A549 (cell line): ENCODE data around the gene SHANK1.

Experiments used
- EP300 ChIP-seq, 2 experiments: fragments of >200 bp; sonication (Bioruptor Twin); formaldehyde crosslinking; IDR thresholded peaks; 2 replicates in 1 of 2; 3 replicates in 1 of 2; pipeline ENCODE4 v1.6.1; 2016 to 2017
- KDM5A ChIP-seq: fragments of 200-600 bp; sonication (generic); IDR thresholded peaks from 2 replicates; pipeline ENCODE4 v1.6.1; 2016; ENCODE audit warnings: antibody characterized with exemption, mild to moderate bottlenecking
- RCOR1 ChIP-seq: fragments of 150-350 bp; IDR thresholded peaks from 2 replicates; pipeline ENCODE4 v1.6.1; 2014; ENCODE audit warnings: antibody characterized with exemption, low read length, low read depth
- ZC3H11A ChIP-seq: fragments of 450-650 bp; IDR thresholded peaks from 2 replicates; pipeline ENCODE4 v1.6.1; 2014; ENCODE audit warnings: antibody characterized with exemption, mild to moderate bottlenecking
- ZFP36 ChIP-seq: fragments of 450-650 bp; IDR thresholded peaks from 2 replicates; pipeline ENCODE4 v1.6.1; 2014; ENCODE audit warnings: borderline replicate concordance; ENCODE audit not compliant: partially characterized antibody
- ZNF302 ChIP-seq: fragments of 250-450 bp; sonication (Bioruptor Pico); IDR thresholded peaks from 2 replicates; pipeline ENCODE4 v1.9.0; 2021; ENCODE audit warnings: inconsistent platforms, mild to moderate bottlenecking, moderate library complexity
- TF ChIP-seq, protein P1 (sequence below): fragments of >200 bp; sonication (Bioruptor Twin); formaldehyde crosslinking; IDR thresholded peaks from 3 replicates; pipeline ENCODE4 v1.5.1; 2016
- TF ChIP-seq, protein P2 (sequence below): fragments of >200 bp; sonication (Bioruptor Twin); formaldehyde crosslinking; IDR thresholded peaks from 2 replicates; pipeline ENCODE4 v1.6.1; 2016
- TF ChIP-seq, protein P3 (sequence below): fragments of 200-600 bp; sonication (generic); IDR thresholded peaks from 2 replicates; pipeline ENCODE4 v1.6.1; 2016; ENCODE audit warnings: antibody characterized with exemption, mild to moderate bottlenecking, moderate library complexity

DNA sequence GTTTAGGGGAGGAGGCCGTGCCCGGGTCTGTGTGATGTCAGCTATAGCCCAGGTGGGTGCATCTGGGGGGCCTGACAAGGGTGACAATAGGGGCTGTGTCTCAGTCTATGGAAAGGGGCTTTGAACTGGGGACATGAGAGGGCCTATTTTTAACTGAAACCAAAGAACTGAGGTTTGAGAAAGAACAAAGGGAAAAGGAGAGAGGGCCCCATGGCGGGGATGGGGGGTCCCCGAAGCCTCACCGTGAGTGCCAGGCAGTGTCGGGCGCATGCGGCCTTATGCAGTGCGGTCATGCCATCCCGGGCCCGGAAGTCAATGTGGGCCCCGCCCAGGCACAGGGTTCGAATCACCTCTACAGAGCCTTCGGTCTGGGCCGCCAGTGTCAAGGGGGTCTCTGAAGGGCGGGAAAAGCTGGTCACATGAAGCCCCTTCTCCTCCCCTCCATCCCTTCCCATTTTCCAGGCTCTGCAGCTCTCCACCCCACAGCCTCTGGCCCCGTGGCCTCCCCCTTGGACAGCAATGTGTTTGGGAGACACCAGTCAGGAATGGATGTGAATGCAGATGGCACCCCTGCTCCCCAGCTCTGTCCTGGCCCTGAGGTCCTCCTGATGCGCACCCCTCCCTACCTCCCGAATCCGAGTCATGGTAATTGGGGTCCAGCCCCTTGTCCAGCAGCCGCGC is 5.9 kb downstream of the SHANK1 start:
- TF ChIP-seq, protein P1, sequence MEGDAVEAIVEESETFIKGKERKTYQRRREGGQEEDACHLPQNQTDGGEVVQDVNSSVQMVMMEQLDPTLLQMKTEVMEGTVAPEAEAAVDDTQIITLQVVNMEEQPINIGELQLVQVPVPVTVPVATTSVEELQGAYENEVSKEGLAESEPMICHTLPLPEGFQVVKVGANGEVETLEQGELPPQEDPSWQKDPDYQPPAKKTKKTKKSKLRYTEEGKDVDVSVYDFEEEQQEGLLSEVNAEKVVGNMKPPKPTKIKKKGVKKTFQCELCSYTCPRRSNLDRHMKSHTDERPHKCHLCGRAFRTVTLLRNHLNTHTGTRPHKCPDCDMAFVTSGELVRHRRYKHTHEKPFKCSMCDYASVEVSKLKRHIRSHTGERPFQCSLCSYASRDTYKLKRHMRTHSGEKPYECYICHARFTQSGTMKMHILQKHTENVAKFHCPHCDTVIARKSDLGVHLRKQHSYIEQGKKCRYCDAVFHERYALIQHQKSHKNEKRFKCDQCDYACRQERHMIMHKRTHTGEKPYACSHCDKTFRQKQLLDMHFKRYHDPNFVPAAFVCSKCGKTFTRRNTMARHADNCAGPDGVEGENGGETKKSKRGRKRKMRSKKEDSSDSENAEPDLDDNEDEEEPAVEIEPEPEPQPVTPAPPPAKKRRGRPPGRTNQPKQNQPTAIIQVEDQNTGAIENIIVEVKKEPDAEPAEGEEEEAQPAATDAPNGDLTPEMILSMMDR = no peak
- TF ChIP-seq RCOR1 (no peak), ZFP36 (no peak), ZNF302 (no peak), KDM5A (no peak), EP300 (IDR thresholded peaks at IDR 0.05) (no peak), ZC3H11A (no peak)
- TF ChIP-seq, protein P2, sequence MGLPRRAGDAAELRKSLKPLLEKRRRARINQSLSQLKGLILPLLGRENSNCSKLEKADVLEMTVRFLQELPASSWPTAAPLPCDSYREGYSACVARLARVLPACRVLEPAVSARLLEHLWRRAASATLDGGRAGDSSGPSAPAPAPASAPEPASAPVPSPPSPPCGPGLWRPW = no peak
- TF ChIP-seq, protein P3, sequence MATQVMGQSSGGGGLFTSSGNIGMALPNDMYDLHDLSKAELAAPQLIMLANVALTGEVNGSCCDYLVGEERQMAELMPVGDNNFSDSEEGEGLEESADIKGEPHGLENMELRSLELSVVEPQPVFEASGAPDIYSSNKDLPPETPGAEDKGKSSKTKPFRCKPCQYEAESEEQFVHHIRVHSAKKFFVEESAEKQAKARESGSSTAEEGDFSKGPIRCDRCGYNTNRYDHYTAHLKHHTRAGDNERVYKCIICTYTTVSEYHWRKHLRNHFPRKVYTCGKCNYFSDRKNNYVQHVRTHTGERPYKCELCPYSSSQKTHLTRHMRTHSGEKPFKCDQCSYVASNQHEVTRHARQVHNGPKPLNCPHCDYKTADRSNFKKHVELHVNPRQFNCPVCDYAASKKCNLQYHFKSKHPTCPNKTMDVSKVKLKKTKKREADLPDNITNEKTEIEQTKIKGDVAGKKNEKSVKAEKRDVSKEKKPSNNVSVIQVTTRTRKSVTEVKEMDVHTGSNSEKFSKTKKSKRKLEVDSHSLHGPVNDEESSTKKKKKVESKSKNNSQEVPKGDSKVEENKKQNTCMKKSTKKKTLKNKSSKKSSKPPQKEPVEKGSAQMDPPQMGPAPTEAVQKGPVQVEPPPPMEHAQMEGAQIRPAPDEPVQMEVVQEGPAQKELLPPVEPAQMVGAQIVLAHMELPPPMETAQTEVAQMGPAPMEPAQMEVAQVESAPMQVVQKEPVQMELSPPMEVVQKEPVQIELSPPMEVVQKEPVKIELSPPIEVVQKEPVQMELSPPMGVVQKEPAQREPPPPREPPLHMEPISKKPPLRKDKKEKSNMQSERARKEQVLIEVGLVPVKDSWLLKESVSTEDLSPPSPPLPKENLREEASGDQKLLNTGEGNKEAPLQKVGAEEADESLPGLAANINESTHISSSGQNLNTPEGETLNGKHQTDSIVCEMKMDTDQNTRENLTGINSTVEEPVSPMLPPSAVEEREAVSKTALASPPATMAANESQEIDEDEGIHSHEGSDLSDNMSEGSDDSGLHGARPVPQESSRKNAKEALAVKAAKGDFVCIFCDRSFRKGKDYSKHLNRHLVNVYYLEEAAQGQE = no peak
